Left cardiac atrium (tissue), 4 donors: ENCODE data around the gene TROAP. TPM values are rescaled to one million over a fixed set of nuclear protein-coding genes. Genes with fewer than 3 reads are reported as not detected.
"Not testable (repeated sequence)": the region's sequence is repeated elsewhere in the genome, so short reads cannot be mapped to it uniquely, and the experiment has no call there.

ENCODE experiments used
- ATAC-seq, 2 donors: fragments of 200-7000 bp; cut with Tn5 transposase; one replicate each; pipeline ENCODE4 v1.9.1; 2020; ENCODE audit warnings: mild to moderate bottlenecking in 2 of 2, moderate library complexity in 2 of 2
- DNase-seq: peaks from one replicate; pipeline ENCODE4 v3.0.0-alpha.2; 2020
- intact Hi-C, 2 donors: fragments of 100-400 bp; cut with DNase I; formaldehyde crosslinking; loops; one replicate each; pipeline versions ENCODE4 v1.14.1 to v1.15.1; 2022 to 2023
- total RNA-seq, 2 donors: library from RNA; stranded (reverse); fragmentation: NEBNext Ultra II Directional; extraction: Animal tissue kit (Norgen Biotek cat#: 25700); gene quantifications; one replicate each; pipeline ENCODE4 v1.2.1, GENCODE V29; 2021
- donor health status: DM: no; HTN: yes; CAD: no.
- donor health status: DM: no; HTN: yes; CAD: no; lungs with severe emphysema.
- donor health status: DM: yes; HTN: yes; CAD: no.
- donor health status: Dilated cardiomyopathy.

Gene TROAP
- total RNA-seq, 2 donors from 2014 or later: 1.5 TPM; not detected in 1

DNA sequence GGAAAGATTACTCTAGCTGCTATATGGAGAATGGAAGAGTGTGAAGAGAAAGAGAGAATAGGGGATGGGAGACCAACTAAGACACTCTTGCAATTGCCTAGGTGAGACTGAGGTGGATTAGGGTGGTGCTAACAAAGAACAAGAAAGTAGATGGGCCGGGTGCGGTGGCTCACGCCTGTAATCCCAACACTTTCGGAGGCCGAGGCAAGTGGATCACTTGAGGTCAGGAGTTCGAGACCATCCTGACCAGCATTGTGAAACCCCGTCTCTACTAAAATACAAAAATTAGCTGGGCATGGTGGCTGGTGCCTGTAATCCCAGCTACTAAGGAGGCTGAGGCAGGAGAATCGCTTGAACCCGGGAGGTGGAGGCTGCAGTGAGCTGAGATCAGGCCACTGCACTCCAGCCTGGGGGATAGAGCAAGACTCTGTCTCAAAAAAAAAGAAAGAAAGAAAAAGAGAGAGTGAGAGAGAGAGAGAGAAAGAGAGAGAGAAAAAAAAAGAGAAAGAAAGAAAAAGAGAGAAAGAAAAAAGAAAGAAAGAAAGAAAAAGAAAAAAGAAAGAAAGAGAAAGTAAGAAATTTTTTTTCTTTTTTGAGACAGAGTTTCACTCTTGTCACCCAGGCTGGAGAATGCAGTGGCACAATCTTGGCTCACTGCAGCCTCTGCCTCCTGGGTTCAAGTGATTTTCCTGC is 2.5 kb upstream of the TROAP start:
- DNase-seq, ATAC-seq, intact Hi-C loops: not testable (repeated sequence)

DNA sequence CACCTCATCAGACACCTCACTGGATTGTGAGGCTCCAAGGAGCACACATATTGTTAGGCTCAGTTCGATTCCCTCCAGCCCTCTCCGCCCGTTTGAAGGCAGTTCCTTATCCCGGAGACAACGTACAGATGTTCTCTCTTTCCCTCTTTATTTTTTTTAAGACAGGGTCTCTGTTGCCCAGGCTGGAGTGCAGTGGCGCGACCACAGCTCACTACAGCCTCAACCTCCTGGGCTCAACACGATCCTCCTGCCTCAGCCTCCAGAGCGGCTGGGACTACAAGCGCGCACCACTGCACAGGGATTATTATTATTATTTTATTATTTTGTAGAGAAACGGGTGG is 718 bp upstream of the TROAP start:
- ATAC-seq (no peak), DNase-seq (no peak)
- intact Hi-C loops: no loop called here

DNA sequence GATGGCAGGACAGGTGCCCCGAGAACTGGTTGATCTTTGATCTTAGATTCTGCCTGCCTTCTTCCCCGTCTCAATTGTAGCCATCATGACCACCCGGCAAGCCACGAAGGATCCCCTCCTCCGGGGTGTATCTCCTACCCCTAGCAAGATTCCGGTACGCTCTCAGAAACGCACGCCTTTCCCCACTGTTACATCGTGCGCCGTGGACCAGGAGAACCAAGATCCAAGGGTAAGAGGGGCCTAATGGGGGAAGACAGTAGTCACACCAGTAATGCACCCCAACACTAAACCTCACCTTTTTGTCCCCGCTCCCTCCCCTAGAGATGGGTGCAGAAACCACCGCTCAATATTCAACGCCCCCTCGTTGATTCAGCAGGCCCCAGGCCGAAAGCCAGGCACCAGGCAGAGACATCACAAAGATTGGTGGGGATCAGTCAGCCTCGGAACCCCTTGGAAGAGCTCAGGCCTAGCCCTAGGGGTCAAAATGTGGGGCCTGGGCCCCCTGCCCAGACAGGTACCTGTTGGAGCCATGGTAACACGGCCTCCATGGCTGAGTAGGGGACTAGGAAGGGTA is 556 bp downstream of the TROAP start:
- intact Hi-C loops: no loop called here
- no peak for ATAC-seq
- no peak for DNase-seq

DNA sequence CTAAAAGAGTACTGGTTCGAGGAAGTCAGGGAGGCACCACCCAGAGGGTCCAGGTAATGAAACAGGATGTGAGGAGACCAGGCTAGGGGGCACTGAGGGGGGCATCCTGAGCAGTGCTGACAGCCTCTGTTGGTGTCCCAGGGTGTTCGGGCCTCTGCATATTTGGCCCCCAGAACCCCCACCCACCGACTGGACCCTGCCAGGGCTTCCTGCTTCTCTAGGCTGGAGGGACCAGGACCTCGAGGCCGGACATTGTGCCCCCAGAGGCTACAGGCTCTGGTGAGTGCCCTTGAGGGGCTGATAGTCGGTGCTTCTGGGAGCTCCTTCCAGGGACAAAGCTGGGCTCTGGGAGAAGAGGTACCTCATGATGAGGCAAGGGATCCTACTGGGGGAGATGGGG is 2.6 kb downstream of the TROAP start:
- no peak for ATAC-seq
- intact Hi-C loops: no loop called here
- no peak for DNase-seq

DNA sequence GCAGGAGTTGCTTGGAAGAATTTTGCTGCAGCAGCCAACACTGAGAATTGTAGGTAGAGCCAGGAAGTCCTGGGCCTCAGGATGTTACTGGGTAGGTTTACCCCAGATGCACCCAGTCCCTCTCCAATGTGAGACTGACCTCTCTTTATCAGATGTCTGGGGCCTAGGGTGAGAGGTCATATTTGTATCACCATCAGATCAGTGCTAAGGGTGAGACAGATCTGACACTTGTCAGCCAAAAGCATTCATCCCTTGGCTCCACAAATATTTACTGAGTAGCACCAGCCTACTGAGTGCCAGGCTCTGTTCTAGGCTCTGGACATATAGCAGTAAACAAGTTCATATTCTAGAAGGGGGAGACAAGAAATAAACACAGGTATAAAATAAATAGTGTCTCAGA is 4.3 kb downstream of the TROAP start:
- DNase-seq (no peak), ATAC-seq (no peak)
- intact Hi-C loops: no loop called here

DNA sequence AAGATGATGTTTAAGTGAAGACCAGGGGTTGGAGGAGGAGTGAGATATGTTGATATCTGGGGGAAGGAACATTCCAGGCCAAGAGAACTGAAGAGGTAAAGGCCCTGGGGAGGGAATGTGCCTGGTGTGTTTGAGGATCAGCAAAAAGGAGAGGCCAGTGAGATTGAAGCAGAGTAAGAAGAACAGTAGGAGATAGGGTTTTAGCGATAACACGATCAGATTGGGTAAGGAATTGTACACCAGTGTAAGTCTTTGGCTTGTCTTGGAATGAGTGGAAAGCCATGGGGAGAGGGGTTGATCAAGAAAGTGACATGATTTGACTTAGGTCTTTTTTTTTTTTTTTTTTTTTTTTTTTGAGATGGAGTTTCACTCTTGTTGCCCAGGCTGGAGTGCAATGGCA is 4.8 kb downstream of the TROAP start:
- intact Hi-C loops: no loop called here
- DNase-seq (no peak), ATAC-seq (no peak)

DNA sequence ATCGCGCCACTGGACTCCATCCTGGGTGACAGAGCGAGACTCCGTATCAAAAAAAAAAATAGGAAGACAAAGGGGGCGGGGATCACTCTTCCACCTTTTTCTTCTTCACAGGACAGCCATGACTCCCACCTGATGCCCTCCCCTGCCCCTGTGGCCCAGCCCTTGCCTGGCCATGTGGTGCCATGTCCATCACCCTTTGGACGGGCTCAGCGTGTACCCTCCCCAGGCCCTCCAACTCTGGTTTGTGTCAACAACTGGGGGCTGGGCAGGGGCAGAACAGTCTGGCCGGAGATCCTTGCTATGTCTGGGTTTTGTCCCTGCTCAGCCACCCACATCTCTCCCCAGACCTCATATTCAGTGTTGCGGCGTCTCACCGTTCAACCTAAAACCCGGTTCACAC is 5.8 kb downstream of the TROAP start:
- intact Hi-C loops: no loop called here
- ATAC-seq: no peak
- DNase-seq: no peak

DNA sequence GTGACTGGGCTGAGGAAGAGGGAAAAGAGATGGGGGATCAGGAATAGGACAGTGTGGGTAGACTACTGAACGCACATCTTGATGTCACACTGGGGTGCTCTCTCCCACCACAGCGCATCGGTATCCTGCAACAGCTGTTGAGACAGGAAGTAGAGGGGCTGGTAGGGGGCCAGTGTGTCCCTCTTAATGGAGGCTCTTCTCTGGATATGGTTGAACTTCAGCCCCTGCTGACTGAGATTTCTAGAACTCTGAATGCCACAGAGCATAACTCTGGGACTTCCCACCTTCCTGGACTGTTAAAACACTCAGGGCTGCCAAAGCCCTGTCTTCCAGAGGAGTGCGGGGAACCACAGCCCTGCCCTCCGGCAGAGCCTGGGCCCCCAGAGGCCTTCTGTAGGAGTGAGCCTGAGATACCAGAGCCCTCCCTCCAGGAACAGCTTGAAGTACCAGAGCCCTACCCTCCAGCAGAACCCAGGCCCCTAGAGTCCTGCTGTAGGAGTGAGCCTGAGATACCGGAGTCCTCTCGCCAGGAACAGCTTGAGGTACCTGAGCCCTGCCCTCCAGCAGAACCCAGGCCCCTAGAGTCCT is 7.1 kb downstream of the TROAP start:
- DNase-seq (no peak), ATAC-seq (no peak)
- intact Hi-C loops: no loop called here

DNA sequence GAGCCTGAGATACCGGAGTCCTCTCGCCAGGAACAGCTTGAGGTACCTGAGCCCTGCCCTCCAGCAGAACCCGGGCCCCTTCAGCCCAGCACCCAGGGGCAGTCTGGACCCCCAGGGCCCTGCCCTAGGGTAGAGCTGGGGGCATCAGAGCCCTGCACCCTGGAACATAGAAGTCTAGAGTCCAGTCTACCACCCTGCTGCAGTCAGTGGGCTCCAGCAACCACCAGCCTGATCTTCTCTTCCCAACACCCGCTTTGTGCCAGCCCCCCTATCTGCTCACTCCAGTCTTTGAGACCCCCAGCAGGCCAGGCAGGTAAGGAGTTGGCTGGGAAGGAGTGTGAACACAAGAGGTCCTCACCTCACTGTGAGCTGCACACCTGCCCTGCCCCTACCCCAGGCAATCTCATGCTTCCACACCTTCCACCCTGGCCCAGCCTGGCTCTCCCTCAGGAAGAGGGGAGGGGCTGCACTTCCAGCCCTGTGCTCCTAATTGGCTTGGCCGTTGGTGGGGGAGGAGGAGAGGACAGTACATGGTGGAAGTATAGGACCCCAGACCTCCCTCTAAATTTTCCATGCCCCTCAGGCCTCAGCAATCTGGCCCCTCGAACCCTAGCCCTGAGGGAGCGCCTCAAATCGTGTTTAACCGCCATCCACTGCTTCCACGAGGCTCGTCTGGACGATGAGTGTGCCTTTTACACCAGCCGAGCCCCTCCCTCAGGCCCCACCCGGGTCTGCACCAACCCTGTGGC is 7.8 kb downstream of the TROAP start:
- ATAC-seq (no peak), DNase-seq (no peak)
- intact Hi-C loops: no loop called here

DNA sequence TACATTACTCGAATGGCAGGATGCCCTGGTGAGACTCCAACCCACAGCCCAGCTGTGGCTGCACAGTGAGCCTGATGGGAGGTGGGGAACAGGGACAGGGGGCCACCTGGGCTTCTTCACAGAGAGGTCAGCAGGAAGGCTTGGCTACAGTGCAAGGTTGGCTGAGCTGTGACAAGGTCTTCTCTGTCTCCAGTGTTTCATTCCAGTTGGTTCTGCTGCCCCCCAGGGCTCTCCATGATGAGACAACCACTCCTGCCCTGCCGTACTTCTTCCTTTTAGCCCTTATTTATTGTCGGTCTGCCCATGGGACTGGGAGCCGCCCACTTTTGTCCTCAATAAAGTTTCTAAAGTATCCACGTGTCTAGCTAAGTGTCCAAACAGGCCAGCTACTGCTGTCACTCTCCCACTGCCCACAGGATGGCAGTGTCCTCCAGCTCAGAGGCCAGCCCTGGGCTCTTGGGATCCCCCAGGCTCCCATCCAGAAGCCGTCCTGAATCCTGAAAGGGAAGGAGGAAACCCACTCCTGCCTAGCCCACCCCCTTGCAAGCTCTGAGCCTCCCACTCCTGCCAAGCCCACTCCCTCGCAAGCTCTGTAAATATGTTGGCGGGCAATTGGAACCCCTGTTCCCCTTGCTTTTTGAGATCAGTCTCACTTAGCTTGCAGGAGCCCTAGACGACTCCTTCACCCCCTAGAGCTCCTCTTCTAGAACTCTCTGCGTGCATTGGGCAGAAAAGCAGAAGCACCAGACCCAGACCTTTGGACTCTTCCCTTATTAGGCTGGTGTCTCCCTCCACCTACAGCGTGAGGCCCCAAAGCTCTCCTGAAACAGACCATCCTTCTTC is 8.5 kb downstream of the TROAP start:
- DNase-seq: peak; percentile 66
- intact Hi-C loops: no loop called here
- peak; percentile 82 to 92 for ATAC-seq

DNA sequence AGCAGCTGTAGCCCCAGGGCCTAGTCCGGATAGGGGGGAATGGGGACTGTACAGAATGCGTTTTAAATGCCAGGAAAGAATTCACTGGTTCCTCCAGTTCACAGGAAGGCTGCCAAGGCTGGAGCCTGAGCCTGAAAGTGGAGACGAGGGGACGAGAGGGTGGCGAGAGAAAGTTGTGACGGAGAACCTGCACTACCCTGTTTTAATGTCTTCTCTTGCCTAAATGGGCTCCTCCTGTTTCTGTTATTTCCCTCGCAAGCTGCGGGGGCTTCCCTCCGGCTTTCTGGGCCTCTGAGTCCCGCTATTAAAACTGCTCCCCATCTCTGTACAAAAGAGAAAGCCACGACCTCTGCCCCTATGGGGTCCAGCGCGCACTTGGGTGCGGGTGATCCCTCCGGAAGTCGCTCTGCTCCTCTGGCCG is 9.4 kb downstream of the TROAP start:
- no peak for ATAC-seq

DNA sequence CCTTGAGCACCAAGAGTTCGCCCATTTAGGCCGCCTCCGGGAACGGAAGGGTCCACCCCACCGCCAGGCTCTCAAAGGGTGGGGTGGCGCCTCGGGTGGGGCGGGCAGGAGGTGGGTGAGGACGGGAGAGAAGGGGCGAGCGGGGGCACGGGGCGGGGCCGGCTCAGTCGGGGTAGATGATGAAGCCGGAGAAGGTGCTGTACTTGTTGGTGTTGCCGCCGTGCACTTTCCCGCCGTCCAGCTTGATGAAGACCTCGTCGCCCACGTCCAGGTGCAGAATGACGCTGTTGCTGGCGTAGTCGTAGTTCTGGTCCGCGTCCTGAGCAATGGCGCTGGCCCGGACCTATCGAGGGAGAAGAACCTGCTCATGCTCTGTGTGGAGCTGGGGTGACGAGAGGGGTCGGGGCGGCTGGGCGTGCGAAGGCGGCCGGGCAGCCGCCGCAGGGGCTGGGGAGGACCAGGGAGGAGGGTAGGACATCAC is 9.9 kb downstream of the TROAP start:
- DNase-seq (no peak), ATAC-seq (no peak)
- intact Hi-C loops: no loop called here

More for the DNA sequence above, 9.4 kb downstream of the TROAP start:
- intact Hi-C loops: no loop called here
- no peak for DNase-seq

DNA sequence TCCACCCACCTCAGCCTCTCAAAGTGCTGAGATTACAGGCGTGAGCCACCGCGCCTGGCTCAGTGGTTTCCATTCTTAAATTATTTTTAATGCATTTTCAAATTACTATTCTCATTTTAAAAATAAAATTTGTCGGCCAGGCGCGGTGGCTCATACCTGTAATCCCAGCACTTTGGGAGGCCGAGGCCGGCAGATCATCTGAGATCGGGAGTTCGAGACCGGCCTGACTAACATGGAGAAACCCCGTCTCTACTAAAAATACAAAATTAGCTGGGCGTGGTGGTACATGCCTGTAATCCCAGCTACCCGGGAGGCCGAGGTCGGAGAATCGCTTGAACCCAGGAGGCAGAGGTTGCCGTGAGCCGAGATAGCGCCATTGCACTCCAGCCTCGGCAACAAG is 10.7 kb downstream of the TROAP start:
- DNase-seq, intact Hi-C loops, ATAC-seq: not testable (repeated sequence)

DNA sequence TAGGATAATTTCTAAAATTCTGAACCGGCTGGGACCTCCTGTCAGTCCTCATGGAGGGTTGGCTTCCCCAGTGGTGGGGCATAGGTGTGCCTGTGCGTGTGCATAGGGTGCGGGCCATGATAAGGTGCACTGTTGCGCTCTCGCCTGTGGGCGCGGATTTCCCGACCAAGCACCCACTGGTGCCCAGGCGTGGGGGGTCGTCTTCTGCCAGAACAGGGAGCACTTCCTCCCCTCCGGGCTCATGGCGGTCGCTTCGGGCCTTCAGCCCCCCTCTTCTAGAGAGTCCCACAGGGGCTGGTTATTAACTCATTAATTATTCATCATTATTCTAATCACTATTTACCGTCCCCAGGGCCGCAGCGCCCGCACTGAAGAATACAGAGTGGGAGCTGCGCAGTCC is 11.2 kb downstream of the TROAP start:
- DNase-seq: no peak
- intact Hi-C loops: no loop called here

DNA sequence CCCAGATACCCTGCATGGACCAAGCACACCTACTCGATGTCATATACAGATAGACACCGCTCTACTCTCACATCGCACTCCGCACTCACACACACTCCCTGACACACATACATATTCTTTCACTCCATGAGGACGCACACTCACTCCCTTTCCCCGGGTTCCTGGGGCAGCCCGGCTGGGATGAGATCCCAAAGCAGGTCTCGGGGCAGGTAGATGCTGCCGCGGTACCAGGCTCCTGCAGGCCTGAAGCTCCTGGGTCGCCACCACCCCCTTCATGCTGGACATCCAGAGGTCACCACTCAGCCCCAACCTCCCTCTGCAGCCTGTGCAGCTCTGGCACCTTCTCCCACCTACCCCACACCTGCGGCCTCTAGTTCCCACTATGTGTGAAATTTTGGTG is 11.6 kb downstream of the TROAP start:
- DNase-seq: no peak
- intact Hi-C loops: loop anchor here in 1 of 2 donors (5.0 kb wide), 1 partner anchor 47 kb away; no protein-coding TSS in a partner anchor
- no peak for ATAC-seq

More for the DNA sequence above, 11.2 kb downstream of the TROAP start:
- ATAC-seq: no peak

DNA sequence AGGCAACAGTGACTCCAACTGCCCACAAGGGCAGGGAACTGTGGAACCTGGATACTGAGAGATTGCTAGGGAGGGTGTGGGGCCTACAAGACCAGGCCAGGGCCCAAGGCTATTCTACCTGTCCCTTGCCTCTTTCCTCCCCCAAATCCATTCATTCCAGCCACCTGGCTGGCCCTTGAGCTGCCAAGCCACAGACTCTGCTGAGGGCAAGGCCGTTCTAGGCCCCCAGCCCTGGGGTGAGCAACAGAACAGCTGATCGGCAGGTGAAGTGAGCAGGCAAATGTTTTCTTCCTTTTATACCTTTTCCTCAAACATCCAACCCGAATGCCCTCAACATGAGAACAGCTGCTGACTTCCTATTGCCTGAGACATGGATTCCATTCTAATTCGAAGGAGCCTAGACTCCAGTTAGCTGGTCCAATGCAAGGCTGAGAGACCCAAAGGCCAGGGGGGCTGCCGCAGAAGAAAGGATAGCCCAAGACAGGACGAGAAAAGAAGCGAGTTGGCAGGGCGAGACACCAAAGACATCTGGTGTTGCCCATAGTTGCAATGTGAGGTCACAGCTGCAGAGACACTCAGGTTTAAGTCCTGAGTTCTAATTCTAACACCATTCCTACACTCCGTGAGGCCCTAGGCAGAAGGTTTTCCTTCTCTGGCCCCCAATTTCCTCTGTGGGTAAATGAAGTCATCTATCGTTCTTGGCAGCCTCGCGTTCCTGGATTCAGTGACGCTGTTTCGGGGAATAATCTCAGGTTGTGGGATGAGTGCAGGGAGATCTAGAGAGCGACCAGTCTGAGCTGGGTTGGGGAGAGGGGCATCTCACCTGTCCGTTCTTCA is 12.3 kb downstream of the TROAP start:
- intact Hi-C loops: loop anchor here in 1 of 2 donors (5.0 kb wide), 1 partner anchor 48 kb away; no protein-coding TSS in a partner anchor
- ATAC-seq: no peak
- DNase-seq: no peak

DNA sequence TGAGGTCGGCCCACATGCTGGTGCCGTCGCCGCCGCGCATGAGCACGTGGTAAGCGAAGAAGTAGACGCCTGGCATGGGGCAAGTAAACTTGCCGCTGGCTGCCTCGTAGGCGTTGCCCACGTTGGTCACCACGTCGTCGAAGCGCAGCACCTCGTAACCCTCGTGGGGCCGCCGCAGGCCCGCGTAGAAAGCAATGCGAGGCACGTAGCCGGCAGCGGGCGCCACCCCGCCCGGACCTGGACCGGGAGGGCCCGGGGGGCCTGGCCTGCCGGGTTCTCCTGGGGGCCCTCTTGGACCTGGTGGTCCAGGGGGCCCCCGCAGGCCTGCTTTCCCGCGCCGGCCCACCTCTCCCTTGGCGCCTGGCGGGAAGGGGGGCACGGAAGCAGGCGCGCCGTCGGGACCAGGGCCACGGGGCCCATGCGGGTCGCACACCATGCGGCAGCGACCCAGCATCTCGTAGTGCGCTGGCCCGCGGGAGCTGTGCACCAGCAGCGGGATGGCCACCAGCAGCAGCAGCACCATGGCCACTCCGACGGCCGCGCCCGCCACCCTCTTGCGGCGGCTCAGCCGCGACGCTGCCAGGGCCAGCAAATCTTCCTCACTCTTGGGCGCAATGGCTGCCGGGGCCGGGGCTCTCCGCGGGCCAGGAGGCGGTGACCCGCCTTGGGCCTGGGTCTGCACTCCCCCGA is 13.0 kb downstream of the TROAP start:
- no peak for DNase-seq

More for the DNA sequence above, 13.0 kb downstream of the TROAP start:
- no peak for ATAC-seq
- intact Hi-C loops: loop anchor here in 1 of 2 donors (5.0 kb wide), 1 partner anchor 49 kb away; no protein-coding TSS in a partner anchor
